ENCODE data around the gene TFB1M.
"Not testable (repeated sequence)": the region's sequence is repeated elsewhere in the genome, so short reads cannot be mapped to it uniquely, and the experiment has no call there.

TFB1M gene

DNA sequence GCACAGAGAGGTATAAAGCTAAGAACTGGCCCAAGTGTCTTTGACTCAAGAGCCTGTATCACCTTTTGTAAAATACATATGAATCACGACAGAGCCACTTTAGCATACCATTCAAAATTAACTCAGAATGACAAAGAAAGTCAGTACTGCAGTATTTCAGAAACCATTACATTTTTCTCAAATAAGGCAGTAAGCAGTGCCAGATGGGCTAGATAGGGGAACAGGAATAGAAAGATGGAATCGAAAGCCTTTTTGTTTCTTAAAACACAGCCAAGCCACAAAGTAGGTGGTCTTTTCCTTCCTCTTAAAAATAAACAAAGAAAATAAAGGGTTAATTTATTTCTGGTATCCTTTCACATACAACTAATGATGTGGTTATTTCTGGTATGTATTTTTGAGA, 40.2 kb downstream of the TFB1M start:
- DNase-seq (ENCODE audit: low spot score), result no peak
- TF ChIP-seq, protein P1, sequence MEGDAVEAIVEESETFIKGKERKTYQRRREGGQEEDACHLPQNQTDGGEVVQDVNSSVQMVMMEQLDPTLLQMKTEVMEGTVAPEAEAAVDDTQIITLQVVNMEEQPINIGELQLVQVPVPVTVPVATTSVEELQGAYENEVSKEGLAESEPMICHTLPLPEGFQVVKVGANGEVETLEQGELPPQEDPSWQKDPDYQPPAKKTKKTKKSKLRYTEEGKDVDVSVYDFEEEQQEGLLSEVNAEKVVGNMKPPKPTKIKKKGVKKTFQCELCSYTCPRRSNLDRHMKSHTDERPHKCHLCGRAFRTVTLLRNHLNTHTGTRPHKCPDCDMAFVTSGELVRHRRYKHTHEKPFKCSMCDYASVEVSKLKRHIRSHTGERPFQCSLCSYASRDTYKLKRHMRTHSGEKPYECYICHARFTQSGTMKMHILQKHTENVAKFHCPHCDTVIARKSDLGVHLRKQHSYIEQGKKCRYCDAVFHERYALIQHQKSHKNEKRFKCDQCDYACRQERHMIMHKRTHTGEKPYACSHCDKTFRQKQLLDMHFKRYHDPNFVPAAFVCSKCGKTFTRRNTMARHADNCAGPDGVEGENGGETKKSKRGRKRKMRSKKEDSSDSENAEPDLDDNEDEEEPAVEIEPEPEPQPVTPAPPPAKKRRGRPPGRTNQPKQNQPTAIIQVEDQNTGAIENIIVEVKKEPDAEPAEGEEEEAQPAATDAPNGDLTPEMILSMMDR (IDR thresholded peaks at IDR 0.05; ENCODE audit: extremely low read depth, missing control alignments), result no peak

DNA sequence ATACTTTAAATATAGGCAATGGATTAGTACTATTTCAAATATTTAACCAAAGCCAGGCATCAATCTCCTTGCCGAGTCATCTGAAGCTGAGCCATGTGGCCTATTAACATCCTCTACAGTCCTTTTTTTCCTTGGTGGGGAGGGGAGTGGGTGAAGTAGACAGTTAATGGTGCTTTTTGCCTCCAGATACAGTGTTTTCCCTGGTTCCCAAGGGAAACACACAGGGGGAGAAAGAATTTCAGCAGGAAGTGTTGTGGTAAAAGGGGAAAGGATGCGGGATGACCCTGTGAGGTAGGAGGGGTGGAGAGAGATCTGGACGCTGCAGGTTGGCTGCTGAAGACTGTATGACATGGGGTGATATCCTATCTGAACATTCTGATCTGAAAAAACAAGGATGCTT, 40.9 kb downstream of the TFB1M start:
- TF ChIP-seq, protein P1 (IDR thresholded peaks at IDR 0.05; ENCODE audit: extremely low read depth, missing control alignments), result no peak
- no peak for DNase-seq (ENCODE audit: low spot score)

GRCh38 chr6:155272353-155273232, 41.7 kb downstream of the TFB1M start:
- TF ChIP-seq, protein P1 (IDR thresholded peaks at IDR 0.05; ENCODE audit: extremely low read depth, missing control alignments), result no peak
- DNase-seq (ENCODE audit: low spot score), result no peak

DNA sequence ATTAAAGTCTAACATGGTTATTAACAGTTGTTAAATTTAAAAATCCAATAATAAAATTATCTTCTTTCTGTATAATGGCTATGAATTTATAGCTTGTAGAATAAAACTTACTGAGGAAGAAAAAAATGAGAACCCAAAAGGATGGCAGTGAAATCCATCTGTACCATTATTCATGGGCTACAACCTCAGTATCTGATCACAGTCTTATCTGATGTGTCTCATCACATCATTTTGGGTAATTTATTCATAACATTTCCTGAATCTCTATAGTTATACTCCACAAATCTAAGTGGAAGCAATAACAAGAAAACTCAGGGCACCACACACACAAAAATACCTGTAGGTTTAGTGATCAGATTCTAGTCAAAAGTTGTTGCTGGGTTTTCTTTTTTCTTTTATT, 43.1 kb downstream of the TFB1M start:
- no peak for DNase-seq (ENCODE audit: low spot score)
- TF ChIP-seq, protein P1 (IDR thresholded peaks at IDR 0.05; ENCODE audit: extremely low read depth, missing control alignments), result no peak

DNA sequence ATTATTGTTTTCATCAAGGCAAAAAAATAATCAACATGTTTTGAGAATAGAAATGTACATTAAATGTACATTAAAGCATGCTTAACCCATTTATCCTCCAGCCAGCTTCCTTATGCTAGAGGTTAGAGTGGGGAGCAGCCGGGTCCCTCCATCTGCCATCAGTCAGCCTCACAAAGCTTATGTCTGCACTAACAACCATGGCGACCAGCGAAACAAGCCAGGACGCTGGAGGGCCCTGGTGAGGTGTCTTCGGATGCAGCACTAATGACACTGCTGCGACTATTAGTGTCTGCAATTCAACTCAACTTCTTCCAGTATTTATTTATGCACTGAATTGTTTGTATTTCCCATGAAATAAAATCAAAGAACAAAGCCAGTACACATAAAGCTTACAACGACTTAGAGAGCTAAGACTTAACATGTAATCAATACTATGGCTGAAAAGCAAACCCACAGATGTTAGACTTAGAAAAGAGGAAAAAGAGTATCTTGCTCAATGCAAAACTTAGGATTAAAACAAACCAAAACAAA, 43.7 kb downstream of the TFB1M start:
- DNase-seq (ENCODE audit: low spot score), result no peak
- TF ChIP-seq, protein P1 (IDR thresholded peaks at IDR 0.05; ENCODE audit: extremely low read depth, missing control alignments), result no peak

DNA sequence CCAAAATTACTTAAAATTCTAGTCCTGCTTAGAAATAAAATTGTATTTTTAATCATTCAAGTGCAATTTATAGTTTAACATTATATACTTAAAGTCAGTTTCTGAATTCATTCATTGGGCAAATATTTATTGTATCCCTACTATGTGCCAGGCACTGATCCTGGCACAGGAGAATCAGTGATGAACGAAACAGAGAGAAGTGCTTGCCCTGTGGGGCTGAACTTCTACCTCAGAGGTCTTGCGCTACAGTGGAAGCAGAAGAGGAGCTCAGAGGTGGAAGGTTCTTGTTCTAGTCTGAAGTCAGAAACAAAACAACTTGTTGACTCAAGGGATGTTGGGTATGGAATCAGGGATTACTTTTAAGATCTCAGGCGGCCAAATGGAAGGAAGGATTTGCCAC, 44.5 kb downstream of the TFB1M start:
- TF ChIP-seq, protein P1 (IDR thresholded peaks at IDR 0.05; ENCODE audit: extremely low read depth, missing control alignments), result no peak
- DNase-seq (ENCODE audit: low spot score), result no peak

GRCh38 chr6:155268088-155268867, 46.0 kb downstream of the TFB1M start:
- TF ChIP-seq, protein P1 (IDR thresholded peaks at IDR 0.05; ENCODE audit: extremely low read depth, missing control alignments), result peak; percentile 25
- not testable (repeated sequence) for DNase-seq (ENCODE audit: low spot score)

All from GM20000 (cell line).